HG02678 (cell line): Measurements from ENCODE around the gene SUN1.
A peak's percentile ranks its signal among the peaks of the same experiment; 100 is the strongest.
"Not testable (repeated sequence)": the region's sequence is repeated elsewhere in the genome, so short reads cannot be mapped to it uniquely, and the experiment has no call there.

Experiments
- ATAC-seq: cut with Tn5 transposase; IDR thresholded peaks from one replicate; pipeline ENCODE4 v1.9.1; 2021; ENCODE audit warnings: mild to moderate bottlenecking, moderate library complexity; ENCODE audit not compliant: unreplicated experiment

The SUN1 gene, protein sequence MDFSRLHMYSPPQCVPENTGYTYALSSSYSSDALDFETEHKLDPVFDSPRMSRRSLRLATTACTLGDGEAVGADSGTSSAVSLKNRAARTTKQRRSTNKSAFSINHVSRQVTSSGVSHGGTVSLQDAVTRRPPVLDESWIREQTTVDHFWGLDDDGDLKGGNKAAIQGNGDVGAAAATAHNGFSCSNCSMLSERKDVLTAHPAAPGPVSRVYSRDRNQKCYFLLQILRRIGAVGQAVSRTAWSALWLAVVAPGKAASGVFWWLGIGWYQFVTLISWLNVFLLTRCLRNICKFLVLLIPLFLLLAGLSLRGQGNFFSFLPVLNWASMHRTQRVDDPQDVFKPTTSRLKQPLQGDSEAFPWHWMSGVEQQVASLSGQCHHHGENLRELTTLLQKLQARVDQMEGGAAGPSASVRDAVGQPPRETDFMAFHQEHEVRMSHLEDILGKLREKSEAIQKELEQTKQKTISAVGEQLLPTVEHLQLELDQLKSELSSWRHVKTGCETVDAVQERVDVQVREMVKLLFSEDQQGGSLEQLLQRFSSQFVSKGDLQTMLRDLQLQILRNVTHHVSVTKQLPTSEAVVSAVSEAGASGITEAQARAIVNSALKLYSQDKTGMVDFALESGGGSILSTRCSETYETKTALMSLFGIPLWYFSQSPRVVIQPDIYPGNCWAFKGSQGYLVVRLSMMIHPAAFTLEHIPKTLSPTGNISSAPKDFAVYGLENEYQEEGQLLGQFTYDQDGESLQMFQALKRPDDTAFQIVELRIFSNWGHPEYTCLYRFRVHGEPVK

GRCh38 chr7:832167-832967 lies at the start of gene SUN1:
SUN1 (plus strand) TSS chr7:832476; CDS start chr7:832525, 49 bp downstream.
- ATAC-seq: peak; percentile 42

DNA sequence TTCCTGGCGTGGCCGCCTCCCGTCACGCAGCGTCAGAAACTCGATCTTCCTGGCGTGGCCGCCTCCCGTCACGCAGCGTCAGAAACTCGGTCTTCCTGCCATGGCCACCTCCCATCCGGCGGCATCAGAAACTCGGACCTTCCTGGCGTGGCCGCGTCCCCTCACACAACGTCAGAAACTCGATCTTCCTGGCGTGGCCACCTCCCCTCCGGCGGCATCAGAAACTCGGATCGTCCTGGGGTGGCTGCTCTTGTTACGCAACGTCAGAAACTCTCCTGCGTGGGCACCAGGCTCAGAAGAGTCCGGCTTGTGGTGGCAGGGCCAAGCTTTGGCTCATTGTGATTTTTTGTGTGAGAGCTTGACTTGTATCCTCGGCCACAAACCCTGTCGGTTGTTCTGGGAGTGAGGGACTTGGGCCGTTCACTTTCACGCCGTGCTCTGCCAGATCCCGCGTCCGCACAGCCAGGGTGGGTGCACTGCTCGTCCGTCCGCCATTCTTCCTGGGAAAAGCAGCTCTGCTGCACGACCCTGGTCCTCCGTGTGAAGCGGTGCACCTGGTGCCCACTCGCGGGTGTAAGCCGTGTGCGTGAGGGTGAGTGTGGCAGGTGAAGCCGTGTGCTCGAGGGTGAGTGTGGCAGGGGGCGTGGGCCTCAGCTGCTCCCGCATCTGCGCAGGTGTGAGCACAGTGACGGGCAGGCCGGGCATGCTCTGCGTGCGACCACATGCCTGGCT lies 49.4 kb upstream of the SUN1 start:
- ATAC-seq: no peak

GRCh38 chr7:783556-784490 lies 48.5 kb upstream of the SUN1 start:
- no peak for ATAC-seq

GRCh38 chr7:784971-785370 lies 47.3 kb upstream of the SUN1 start:
- ATAC-seq: no peak

- ATAC-seq: no peak
Measured at GRCh38 chr7:785416-785815, 46.9 kb upstream of the SUN1 start.

DNA sequence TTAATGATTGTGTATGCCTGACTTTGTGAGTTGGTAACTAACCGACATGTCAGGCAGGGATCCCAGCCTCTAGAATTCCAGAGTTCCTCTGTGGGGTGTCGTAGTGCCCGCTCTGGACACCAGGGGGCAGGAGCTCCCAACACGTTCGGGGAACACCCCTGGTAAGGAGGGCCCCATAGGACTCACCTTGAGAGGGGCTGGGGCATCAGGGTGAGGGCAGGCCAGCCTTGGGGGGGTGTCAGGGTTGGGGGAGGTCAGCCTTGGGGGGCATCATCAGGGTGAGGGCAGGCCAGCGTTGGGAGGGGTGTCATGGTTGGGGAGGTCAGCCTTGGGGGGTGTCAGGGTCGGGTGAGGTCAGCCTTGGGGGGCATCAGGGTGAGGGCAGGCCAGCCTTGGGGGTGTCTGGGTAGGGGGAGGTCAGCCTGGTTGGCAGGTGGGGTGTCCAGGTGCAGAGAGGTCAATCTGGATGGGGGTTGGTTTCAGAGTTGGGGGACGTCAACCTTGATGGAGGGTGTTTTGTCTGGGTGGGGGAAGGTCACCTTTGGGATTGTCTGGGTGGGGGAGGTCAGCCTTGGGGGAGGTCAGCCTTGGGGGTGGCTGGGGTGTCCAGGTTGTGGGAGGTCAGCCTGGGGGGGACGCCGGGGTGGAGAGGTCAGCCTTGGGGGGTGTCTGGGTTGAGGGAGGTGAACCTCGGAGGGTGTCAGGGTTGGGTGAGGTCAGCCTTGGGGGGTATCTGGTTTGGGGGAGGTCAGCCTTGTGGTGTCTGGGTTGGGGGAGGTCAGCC lies 45.6 kb upstream of the SUN1 start:
- no peak for ATAC-seq

DNA sequence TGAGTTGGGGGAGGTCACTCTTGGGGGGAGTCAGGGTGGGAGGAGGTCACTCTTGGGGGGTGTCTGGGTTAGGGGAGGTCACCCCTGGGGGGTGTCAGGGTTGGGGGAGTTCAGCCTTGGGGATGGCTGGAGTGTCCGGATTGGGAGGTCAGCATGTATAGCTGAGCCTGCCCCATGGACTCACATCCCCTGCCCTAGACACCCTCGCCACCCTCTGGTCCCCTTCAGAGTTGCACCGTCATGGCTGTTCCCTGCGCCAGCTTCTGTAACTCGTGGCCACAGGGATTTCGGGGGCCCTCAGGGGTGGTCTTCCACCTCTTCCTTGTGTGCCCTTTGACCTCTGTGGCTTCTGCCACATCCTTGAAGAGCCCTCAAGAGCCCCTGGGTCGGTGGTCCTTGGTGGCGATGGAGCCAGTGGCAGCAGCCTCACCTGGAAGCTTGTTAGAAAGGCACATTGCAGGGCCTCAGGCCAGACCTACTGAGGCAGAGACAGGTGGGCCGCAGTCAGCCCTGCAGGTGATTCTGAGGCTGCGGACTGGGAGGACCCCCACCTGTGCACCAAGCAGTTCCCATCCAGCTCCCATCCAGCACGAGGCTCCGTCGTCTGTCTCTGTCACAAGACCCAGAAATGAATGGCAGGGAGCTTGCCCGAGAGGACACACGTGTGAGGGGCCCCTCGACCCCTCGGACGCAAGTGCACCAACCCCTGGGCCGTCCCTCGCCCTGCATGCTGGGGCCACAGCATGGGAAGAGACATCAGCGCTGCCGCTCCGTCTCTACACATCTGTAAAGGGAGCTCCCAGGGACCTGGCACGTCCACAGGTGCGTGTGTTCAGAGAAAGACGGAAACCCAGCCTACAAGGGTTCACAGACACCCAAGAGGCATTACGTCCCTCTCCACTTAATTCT lies 44.7 kb upstream of the SUN1 start:
- no peak for ATAC-seq

- ATAC-seq: no peak
Measured at GRCh38 chr7:791519-791918, 40.8 kb upstream of the SUN1 start.

DNA sequence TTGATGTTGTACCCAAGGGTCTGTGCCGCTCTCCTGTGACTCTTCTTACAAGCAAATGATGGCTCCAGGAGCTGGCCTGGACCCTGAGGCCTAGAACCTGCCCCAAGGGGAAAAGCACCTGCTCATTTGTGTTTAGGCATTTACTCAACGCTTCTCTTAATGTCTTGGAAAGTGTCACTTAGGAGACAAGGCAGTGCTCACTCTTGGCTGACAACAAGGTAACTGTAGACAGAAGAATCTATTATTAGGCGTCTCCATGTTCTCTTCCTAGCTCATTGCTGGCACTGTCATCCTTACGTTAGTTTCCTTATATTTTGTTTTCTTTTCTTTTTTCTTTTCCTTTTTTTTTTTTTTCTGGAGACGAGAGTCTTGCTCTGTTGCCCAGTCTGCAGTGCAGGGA lies 38.1 kb upstream of the SUN1 start:
- ATAC-seq: no peak

- no peak for ATAC-seq
Measured at GRCh38 chr7:794671-795329, 37.5 kb upstream of the SUN1 start.

GRCh38 chr7:796434-797169 lies 35.7 kb upstream of the SUN1 start:
- not testable (repeated sequence) for ATAC-seq

GRCh38 chr7:798921-799470 lies 33.3 kb upstream of the SUN1 start:
- no peak for ATAC-seq

DNA sequence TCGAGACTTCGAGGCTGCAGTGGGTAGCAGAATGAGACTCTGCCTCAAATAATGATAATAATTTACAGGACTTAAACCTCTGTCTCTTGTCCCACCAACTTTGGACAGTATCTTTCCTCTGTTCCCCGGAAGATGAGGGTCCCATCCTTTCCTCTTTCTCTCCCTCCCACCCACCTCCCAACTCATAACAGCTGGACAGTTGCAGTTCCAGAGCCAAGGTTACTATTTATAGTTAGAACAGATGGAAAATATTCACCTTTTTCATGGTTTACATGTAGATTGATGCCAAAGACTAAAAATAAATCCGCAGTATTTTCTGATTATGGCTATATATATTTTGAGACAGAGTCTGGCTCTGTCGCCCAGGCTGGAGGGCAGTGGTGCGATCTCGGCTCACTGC lies 31.6 kb upstream of the SUN1 start:
- ATAC-seq: no peak

- ATAC-seq: not testable (repeated sequence)
Measured at GRCh38 chr7:801351-801750, 30.9 kb upstream of the SUN1 start.

GRCh38 chr7:801940-802381 lies 30.3 kb upstream of the SUN1 start:
- no peak for ATAC-seq
